Left cardiac atrium (tissue), 4 donors: ENCODE data around the gene NOBOX. TPM values are rescaled to one million over a fixed set of nuclear protein-coding genes. Genes with fewer than 3 reads are reported as not detected.
"Not testable (repeated sequence)": the region's sequence is repeated elsewhere in the genome, so short reads cannot be mapped to it uniquely, and the experiment has no call there.

Source experiments
- ATAC-seq, 2 donors: fragments of 200-7000 bp; cut with Tn5 transposase; one replicate each; pipeline ENCODE4 v1.9.1; 2020; ENCODE audit warnings: mild to moderate bottlenecking in 2 of 2, moderate library complexity in 2 of 2
- DNase-seq: peaks from one replicate; pipeline ENCODE4 v3.0.0-alpha.2; 2020
- intact Hi-C, 2 donors: fragments of 100-400 bp; cut with DNase I; formaldehyde crosslinking; loops; one replicate each; pipeline versions ENCODE4 v1.14.1 to v1.15.1; 2022 to 2023
- long read RNA-seq: library from polyadenylated mRNA; unstranded; transcript quantifications from one replicate; pipeline ENCODE4 v2.0.0, GENCODE V29; 2021
- total RNA-seq, 2 donors: library from RNA; stranded (reverse); fragmentation: NEBNext Ultra II Directional; extraction: Animal tissue kit (Norgen Biotek cat#: 25700); gene quantifications; one replicate each; pipeline ENCODE4 v1.2.1, GENCODE V29; 2021
- donor health status: DM: no; HTN: yes; CAD: no.
- donor health status: DM: no; HTN: yes; CAD: no; lungs with severe emphysema.
- donor health status: DM: yes; HTN: yes; CAD: no.
- donor health status: Dilated cardiomyopathy.

The NOBOX gene
- not detected for total RNA-seq
- long read RNA-seq = 0 reads

- intact Hi-C loops = no loop called here
- DNase-seq = no peak
- ATAC-seq = no peak
Measured at GRCh38 chr7:144403649-144404061, at the start of gene NOBOX. Gene NOBOX (minus strand): TSS chr7:144403693.

DNA sequence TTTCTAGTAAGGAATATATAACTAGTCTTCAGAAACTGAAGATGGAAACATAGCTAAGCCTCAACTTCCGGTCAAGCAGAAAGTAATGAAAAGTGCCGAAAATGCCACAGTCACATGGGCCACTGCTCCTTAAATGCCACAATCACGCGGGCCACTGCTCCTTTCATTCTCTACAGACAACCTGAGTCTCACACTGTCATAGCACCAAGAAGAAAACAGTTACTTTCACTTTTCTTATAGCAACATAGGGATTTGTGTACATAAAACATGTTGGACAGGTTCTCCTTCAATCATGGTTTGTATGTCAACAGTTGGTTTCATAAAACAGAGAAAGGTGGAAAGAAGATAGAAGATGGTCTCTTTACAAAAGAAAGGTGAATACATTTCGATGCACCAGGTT is 48.6 kb upstream of the NOBOX start:
- no peak for ATAC-seq
- DNase-seq = no peak
- intact Hi-C loops = no loop called here

GRCh38 chr7:144445590-144445989 is 42.1 kb upstream of the NOBOX start:
- no peak for ATAC-seq
- DNase-seq = no peak
- intact Hi-C loops = no loop called here

- DNase-seq = no peak
- intact Hi-C loops = no loop called here
- no peak for ATAC-seq
Measured at GRCh38 chr7:144439717-144440205, 36.3 kb upstream of the NOBOX start.

- intact Hi-C loops = no loop called here
- ATAC-seq = no peak
- no peak for DNase-seq
Measured at GRCh38 chr7:144438759-144439158, 35.3 kb upstream of the NOBOX start.

GRCh38 chr7:144437370-144438191 is 34.1 kb upstream of the NOBOX start:
- DNase-seq = peak; percentile 25
- ATAC-seq = peak in 1 of 2 donors; percentile 42
- intact Hi-C loops = no loop called here

- ATAC-seq = no peak
- no peak for DNase-seq
- intact Hi-C loops = no loop called here
Measured at GRCh38 chr7:144436500-144436899, 33.0 kb upstream of the NOBOX start.

- no peak for ATAC-seq
- intact Hi-C loops = no loop called here
- DNase-seq = no peak
Measured at GRCh38 chr7:144428431-144428830, 24.9 kb upstream of the NOBOX start.

GRCh38 chr7:144427539-144427938 is 24.0 kb upstream of the NOBOX start:
- DNase-seq, intact Hi-C loops, ATAC-seq: not testable (repeated sequence)

DNA sequence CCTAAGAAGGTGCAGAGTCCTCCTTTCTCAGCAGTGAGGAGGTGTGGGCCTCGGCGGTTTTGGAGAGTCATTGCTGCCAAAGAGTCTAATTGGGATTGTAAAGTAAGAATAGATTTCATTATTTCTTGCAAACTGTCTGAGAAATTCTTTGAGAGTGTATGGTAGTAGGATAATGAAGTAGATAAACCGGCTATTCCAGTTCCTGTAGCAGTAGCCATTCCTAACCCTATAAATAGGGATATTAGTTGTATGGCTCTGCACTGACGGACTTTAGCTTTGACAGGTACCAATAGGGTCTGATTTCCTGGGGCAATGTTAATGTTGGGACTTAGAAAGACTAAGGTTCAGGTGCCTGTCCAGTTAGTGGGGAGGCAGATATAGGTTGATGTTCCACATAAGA is 15.4 kb upstream of the NOBOX start:
- ATAC-seq, intact Hi-C loops, DNase-seq: not testable (repeated sequence)

- ATAC-seq = no peak
- no peak for DNase-seq
- intact Hi-C loops = no loop called here
Measured at GRCh38 chr7:144416341-144416740, 12.8 kb upstream of the NOBOX start.

DNA sequence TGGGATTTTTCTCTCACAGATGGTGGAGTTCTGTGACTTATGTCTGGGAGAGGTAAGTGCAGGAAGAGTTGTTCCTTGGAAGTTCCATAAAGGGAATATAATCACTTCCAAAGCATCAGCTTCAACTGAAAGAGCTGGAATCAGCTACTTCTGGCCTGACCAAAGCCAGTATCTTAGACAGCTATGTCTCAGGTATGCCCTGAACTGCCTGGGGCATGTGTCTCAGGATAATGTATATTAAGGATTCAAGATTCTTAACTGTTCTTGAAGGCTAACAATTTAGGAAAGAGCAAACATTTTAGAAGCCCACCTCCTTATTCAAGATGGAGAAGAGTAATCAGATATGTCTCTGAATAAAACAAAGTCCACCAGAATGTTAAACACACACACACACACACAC is 12.4 kb upstream of the NOBOX start:
- DNase-seq (no peak), ATAC-seq (no peak)
- intact Hi-C loops = no loop called here

DNA sequence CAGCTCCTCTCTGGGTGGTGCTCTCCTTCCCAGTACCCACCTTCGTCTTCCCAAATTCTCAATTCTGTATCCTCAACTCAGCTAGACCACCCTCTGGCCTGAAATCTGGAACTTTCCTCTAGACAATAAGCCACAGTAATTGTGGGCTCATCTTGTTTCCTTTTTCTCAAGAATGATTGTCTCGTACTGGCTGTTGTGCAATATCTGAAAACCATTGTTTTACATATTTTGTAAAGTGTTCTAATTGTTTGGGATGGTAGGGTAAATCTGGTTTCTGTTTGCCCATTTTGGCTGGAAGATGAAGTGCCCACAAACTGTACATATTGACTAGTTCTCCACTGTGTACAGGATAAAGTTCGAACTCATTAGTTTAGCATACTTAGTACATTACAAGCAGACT is 11.3 kb upstream of the NOBOX start:
- DNase-seq (no peak), ATAC-seq (no peak)
- intact Hi-C loops = no loop called here

DNA sequence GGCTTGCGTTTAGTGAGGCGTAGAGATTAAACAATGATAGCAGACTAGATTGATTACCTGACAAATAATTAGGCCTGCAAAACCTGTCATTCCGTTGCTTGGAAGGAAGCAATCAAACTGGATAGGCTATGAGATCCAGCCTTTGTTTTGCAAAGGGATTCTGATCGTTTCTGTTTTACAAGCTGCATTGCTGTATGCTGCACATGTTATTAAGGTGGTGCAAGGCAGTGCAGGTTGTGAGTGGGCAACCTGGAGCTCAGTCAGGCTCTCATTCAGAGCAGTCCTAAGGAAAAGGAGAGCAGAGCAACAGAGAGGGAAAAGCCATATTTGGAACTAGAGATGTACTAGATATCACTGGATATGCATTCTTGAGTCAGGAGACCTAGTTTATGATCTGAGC is 6.9 kb upstream of the NOBOX start:
- DNase-seq (no peak), ATAC-seq (no peak)
- intact Hi-C loops = no loop called here

GRCh38 chr7:144408121-144408520 is 4.6 kb upstream of the NOBOX start:
- DNase-seq (no peak), ATAC-seq (no peak)
- intact Hi-C loops = no loop called here

DNA sequence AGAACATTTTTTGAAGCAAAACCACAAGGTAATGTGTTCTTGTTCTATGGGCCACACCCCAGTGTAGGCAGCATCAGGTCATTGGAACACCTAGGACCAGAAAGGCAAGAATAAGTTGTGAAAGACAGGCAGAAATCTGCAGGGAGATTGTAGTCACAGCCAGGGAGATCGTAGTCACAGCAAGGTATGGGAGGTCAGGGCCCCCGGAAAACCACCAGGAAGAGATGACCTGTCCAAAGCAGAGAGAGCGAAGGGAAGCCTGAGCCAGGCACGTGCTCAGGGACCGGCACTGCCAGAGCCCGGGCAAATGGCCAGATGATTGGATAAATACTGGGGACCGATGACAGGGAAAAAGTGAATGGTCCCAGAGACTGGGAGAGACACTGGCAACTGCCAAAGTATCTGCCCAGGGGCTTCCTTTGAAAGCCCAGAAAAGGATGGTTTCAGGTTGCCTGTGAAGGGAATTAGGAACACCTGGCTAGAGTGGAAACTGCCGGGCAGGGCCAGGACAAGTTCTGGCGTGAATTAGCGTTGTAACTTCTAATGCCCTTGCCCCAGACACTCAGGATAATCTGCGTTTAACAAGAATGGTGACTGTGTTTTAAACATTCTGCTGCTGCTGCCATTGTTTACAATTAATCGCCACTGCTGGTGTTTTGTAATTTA is 3.9 kb upstream of the NOBOX start:
- intact Hi-C loops = no loop called here
- no peak for DNase-seq

GRCh38 chr7:144404946-144405345 is 1.5 kb upstream of the NOBOX start:
- no peak for DNase-seq
- intact Hi-C loops = no loop called here

More for the DNA sequence above, 3.9 kb upstream of the NOBOX start:
- ATAC-seq = no peak

DNA sequence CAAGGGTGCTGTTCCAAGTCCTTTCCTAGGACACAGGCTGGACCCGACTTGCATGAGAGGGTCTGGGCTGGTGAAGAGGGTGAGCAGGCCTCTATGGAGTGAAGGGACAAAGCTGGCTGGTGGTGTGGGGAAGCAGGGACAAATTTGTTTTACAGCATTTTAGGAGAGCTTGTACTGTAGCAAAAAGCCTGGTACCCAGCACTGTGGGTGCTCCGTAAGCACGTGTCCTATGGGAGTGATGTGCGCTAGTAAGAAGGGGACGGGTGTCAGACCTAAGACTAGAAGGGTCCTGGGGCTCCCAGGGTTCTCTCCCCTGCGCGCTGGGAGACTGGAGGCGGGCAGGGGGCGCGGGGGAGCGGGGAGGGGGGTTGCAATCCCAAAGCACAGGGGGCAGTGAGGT is 391 bp downstream of the NOBOX start:
- intact Hi-C loops = no loop called here
- DNase-seq = no peak
- no peak for ATAC-seq

More at GRCh38 chr7:144404946-144405345, 1.5 kb upstream of the NOBOX start:
- no peak for ATAC-seq

DNA sequence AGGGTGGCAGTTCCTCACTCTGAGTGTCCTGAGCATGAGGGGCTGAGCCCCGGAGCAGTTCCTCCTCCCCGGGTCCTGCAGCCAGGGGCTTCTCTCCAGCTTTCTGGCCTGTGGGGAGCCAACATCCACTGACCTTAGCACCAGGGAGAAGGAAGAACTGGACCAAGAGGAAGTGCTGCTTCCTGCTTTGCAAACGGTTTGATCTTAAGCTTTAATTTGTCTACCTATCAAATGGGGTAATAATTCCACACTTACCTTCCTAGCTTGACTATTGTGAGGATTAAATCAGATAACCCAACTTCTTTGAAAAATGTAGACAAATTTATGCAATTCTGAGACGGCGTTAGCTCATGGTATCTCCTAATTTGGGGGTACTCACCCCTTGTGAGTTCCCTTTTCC is 2.0 kb downstream of the NOBOX start:
- ATAC-seq (no peak), DNase-seq (no peak)
- intact Hi-C loops = no loop called here

DNA sequence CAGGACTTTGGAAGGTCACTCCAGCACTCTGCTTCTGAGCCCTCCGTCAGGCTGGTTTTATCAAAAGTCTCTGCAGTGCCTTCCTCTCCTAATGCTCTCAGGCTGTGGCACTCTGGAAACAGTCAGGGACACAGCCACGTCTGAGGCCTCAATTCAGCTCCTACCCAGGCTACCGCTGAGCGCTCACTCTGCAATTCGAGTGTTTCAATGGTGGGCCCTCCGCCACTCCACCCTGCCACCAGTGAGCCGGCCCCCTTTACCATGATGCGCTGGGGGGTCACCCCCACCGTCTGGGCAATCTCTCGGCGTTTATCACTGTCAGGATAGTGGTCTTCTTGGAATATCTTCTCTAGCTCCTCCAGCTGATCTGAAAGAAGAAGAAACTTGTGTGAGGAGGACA is 3.5 kb downstream of the NOBOX start:
- ATAC-seq (no peak), DNase-seq (no peak)

DNA sequence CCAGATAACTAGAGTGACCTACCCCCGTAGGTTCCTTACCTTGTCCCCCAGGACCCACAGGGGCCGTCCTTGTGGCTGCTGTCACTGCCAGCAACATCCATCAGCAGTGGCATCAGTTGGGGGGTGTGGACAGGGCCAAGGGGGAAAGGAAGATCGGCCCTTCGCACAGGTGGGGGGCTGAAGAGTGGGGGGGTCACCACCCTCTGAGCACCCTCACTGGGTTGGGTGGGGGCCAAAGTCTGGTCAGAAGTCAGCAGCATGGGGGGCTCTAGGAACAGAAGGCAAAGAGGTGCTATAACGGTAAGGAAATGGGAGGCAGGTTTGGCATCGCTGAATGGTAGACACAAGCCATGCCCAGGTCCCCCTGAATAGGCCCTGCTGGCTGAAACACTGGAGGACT is 4.6 kb downstream of the NOBOX start:
- DNase-seq (no peak), ATAC-seq (no peak)
- intact Hi-C loops = no loop called here

More for the DNA sequence above, 3.5 kb downstream of the NOBOX start:
- intact Hi-C loops = no loop called here
